ENCODE measurements around the gene CACNG4.

GRCh38 chr17:66954632-66955031 is 9.9 kb upstream of the CACNG4 start:
- TF ChIP-seq SNAI2 (CRISPR knock-in tag; IDR thresholded peaks at IDR 0.05) (no peak), ZFP3 (CRISPR knock-in tag; IDR thresholded peaks at IDR 0.05) (no peak), RARB (CRISPR knock-in tag; IDR thresholded peaks at IDR 0.05) (no peak), CSDC2 (CRISPR knock-in tag; IDR thresholded peaks at IDR 0.05) (no peak), ARNTL (CRISPR knock-in tag; IDR thresholded peaks at IDR 0.05; ENCODE audit: borderline replicate concordance, low read depth) (no peak), ZNF70 (CRISPR knock-in tag; IDR thresholded peaks at IDR 0.05) (no peak), ZC3H10 (CRISPR knock-in tag; IDR thresholded peaks at IDR 0.05) (no peak), BACH2 (CRISPR knock-in tag; IDR thresholded peaks at IDR 0.05; ENCODE audit: borderline replicate concordance) (no peak), PPARA (CRISPR knock-in tag; IDR thresholded peaks at IDR 0.05; ENCODE audit: borderline replicate concordance) (no peak), ZFP30 (CRISPR knock-in tag; IDR thresholded peaks at IDR 0.05) (no peak), TCF4 (CRISPR knock-in tag; IDR thresholded peaks at IDR 0.05; ENCODE audit: borderline replicate concordance) (no peak)
- TF ChIP-seq, protein P1, sequence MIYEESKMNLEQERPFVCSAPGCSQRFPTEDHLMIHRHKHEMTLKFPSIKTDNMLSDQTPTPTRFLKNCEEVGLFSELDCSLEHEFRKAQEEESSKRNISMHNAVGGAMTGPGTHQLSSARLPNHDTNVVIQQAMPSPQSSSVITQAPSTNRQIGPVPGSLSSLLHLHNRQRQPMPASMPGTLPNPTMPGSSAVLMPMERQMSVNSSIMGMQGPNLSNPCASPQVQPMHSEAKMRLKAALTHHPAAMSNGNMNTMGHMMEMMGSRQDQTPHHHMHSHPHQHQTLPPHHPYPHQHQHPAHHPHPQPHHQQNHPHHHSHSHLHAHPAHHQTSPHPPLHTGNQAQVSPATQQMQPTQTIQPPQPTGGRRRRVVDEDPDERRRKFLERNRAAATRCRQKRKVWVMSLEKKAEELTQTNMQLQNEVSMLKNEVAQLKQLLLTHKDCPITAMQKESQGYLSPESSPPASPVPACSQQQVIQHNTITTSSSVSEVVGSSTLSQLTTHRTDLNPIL (CRISPR knock-in tag; IDR thresholded peaks at IDR 0.05; ENCODE audit: low read depth) = no peak
- TF ChIP-seq, protein P2, sequence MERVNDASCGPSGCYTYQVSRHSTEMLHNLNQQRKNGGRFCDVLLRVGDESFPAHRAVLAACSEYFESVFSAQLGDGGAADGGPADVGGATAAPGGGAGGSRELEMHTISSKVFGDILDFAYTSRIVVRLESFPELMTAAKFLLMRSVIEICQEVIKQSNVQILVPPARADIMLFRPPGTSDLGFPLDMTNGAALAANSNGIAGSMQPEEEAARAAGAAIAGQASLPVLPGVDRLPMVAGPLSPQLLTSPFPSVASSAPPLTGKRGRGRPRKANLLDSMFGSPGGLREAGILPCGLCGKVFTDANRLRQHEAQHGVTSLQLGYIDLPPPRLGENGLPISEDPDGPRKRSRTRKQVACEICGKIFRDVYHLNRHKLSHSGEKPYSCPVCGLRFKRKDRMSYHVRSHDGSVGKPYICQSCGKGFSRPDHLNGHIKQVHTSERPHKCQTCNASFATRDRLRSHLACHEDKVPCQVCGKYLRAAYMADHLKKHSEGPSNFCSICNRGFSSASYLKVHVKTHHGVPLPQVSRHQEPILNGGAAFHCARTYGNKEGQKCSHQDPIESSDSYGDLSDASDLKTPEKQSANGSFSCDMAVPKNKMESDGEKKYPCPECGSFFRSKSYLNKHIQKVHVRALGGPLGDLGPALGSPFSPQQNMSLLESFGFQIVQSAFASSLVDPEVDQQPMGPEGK (CRISPR knock-in tag; IDR thresholded peaks at IDR 0.05; ENCODE audit: borderline replicate concordance) = no peak
- TF ChIP-seq, protein P3, sequence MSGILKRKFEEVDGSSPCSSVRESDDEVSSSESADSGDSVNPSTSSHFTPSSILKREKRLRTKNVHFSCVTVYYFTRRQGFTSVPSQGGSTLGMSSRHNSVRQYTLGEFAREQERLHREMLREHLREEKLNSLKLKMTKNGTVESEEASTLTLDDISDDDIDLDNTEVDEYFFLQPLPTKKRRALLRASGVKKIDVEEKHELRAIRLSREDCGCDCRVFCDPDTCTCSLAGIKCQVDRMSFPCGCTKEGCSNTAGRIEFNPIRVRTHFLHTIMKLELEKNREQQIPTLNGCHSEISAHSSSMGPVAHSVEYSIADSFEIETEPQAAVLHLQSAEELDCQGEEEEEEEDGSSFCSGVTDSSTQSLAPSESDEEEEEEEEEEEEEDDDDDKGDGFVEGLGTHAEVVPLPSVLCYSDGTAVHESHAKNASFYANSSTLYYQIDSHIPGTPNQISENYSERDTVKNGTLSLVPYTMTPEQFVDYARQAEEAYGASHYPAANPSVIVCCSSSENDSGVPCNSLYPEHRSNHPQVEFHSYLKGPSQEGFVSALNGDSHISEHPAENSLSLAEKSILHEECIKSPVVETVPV (CRISPR knock-in tag; IDR thresholded peaks at IDR 0.05) = no peak

All from SK-N-SH treated with all-trans-retinoic acid at 6 μM for 48 hours (cell line).